HG03575 (cell line): ENCODE data around the gene FLNC.

Experiments used
- ATAC-seq: cut with Tn5 transposase; IDR thresholded peaks from one replicate; pipeline ENCODE4 v1.9.1; 2021; ENCODE audit not compliant: unreplicated experiment, insufficient number of reproducible peaks, low FRiP score; ENCODE audit errors: extremely low read depth

Gene FLNC, protein sequence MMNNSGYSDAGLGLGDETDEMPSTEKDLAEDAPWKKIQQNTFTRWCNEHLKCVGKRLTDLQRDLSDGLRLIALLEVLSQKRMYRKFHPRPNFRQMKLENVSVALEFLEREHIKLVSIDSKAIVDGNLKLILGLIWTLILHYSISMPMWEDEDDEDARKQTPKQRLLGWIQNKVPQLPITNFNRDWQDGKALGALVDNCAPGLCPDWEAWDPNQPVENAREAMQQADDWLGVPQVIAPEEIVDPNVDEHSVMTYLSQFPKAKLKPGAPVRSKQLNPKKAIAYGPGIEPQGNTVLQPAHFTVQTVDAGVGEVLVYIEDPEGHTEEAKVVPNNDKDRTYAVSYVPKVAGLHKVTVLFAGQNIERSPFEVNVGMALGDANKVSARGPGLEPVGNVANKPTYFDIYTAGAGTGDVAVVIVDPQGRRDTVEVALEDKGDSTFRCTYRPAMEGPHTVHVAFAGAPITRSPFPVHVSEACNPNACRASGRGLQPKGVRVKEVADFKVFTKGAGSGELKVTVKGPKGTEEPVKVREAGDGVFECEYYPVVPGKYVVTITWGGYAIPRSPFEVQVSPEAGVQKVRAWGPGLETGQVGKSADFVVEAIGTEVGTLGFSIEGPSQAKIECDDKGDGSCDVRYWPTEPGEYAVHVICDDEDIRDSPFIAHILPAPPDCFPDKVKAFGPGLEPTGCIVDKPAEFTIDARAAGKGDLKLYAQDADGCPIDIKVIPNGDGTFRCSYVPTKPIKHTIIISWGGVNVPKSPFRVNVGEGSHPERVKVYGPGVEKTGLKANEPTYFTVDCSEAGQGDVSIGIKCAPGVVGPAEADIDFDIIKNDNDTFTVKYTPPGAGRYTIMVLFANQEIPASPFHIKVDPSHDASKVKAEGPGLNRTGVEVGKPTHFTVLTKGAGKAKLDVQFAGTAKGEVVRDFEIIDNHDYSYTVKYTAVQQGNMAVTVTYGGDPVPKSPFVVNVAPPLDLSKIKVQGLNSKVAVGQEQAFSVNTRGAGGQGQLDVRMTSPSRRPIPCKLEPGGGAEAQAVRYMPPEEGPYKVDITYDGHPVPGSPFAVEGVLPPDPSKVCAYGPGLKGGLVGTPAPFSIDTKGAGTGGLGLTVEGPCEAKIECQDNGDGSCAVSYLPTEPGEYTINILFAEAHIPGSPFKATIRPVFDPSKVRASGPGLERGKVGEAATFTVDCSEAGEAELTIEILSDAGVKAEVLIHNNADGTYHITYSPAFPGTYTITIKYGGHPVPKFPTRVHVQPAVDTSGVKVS (N-terminal part only)

DNA sequence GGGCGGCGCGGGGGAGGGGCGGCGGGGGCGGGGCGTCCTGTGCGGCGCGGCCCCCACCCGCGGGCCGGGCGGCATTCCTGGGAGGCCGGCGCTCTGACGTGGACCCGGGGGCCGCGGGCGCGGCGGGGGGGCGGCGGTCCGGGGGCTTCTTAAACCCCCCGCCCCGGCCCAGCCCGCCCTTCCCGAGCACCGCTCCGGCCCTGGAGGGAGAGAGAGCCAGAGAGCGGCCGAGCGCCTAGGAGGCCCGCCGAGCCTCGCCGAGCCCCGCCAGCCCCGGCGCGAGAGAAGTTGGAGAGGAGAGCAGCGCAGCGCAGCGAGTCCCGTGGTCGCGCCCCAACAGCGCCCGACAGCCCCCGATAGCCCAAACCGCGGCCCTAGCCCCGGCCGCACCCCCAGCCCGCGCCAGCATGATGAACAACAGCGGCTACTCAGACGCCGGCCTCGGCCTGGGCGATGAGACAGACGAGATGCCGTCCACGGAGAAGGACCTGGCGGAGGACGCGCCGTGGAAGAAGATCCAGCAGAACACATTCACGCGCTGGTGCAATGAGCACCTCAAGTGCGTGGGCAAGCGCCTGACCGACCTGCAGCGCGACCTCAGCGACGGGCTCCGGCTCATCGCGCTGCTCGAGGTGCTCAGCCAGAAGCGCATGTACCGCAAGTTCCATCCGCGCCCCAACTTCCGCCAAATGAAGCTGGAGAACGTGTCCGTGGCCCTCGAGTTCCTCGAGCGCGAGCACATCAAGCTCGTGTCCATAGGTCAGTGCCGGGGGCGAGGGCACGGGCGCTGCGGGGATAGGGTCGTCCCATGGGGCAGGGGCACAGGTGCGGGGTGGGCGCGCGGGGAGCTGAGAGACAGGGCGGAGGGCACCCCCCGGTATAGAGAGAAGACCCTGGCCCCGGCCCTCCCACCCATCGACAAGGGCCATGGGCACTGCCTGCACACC lies at the start of gene FLNC:
Gene FLNC, plus strand, starts transcription at position 176 of the 947 bp plus-strand sequence. Its CDS starts 232 bp downstream, at position 408.
- no peak for ATAC-seq

- no peak for ATAC-seq
Measured at GRCh38 chr7:128781126-128781525, 49.1 kb upstream of the FLNC start.

DNA sequence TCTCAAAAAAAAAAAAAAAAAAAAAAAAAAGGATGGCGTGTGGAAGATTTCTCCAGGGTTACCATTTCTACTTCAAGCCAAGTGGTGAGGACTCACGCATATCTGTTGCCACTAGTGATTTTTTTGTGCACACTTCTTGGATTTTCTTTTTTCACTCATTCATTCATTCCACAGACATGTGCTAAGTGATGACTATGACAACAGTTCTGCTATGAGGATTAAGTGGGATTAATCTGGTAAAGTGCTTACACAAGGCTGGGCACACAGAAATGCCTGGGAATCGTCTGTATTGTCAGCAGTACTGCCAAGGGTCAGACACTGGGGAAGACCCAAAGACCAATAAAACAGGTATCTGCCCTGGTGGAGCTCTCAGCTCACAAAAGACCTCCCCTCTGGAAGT lies 48.4 kb upstream of the FLNC start:
- ATAC-seq = no peak

DNA sequence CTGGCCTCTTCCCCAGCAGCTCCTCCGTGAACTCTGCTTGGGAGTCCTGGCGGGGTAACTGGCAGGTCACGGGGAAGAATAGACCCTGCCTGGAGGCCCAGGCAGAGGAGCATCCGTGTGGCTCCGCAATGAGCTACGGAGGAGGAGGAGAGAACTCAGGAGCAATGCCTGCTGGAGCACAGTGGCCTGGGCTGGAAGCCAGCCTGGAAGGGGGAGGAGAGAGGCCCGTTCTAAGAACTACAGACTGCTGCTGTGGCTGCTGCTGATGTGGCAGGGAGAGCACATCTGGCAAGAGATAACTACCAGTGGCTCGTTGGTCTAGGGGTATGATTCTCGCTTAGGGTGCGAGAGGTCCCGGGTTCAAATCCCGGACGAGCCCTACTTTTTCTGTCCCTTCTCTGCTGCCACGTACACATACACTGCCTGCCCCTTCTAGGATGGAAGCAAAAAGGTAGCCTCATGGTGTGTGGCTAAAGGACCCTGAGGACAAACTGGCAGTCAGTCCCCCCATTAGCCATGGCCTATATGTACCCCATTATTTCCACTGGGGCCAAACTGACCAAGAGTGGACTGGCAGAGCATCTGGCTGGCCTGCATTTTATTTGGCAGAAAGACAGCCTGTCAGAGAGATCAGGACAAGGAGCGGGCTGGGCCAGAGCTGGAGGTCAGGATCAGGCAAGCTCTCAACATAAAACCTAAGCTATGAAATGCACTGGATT lies 46.9 kb upstream of the FLNC start:
- no peak for ATAC-seq

DNA sequence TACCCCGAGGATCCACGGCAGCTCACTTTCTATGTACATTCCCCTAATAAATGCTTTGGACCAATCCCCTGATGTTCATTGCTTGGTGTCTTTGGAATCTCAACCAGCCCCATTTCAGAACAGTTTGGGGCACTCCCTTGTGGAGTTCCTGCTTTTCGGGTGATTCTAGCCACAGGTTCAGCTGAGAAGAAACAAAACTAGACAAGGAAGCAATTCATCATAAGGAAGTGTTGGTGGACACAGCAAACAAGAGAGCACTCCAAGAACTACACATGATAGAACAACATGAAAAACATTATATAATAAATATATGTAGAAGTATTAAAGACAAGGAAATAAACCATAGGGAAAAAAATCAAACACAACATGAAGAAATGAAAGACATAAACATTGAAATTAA lies 44.5 kb upstream of the FLNC start:
- no peak for ATAC-seq

DNA sequence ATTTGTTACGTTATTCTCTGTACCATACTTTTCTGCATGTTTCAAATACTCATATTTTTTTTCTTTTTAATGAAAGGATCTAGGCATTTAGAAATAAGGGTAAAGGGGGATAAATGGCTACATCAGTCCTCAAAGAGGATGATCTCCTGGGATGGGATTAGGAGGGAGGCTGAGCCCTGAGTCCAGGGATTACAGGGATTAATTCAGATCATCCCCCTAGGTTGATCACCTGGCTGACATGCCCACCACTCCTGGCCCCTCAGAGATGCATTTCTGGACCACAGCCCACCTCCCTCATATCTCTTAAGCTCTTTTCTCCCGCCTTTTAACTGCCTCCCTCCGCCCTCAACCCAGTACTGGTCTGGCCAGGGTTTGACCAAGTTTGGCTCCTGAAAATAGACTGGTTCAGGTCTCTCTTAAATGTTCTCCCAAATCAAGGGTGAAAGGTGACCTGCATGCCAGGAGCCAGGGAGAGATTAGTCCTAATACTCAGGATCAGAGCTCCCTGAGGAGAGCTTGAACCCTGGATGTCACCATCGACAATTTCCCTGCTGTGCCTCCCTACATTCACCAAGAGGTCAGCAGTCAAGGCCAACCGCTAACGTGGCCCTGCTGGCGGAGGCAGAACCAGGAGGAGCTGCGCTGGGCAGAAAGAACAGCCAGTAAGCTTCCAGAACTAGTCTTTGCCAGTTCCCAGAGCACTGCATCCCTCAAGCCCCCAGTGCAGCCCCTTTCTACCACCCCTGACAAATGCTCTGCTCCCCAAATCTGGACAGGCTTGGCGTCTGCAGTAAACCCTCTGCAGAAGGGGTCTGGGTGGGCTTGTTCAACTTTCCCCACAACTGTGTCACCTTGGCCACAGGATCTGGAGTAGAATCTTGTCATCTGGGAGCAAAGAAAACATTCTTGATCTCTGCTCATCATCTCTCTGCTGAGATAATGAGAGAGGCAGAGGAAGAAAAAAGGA lies 41.5 kb upstream of the FLNC start:
- ATAC-seq = no peak

GRCh38 chr7:128790315-128791041 lies 39.7 kb upstream of the FLNC start:
- ATAC-seq = no peak

GRCh38 chr7:128791121-128791971 lies 38.9 kb upstream of the FLNC start, which contains the start of gene CCDC136:
Gene CCDC136, plus strand, starts transcription at chr7:128791968. Its CDS starts 444 bp downstream, at chr7:128792412.
- ATAC-seq = no peak

DNA sequence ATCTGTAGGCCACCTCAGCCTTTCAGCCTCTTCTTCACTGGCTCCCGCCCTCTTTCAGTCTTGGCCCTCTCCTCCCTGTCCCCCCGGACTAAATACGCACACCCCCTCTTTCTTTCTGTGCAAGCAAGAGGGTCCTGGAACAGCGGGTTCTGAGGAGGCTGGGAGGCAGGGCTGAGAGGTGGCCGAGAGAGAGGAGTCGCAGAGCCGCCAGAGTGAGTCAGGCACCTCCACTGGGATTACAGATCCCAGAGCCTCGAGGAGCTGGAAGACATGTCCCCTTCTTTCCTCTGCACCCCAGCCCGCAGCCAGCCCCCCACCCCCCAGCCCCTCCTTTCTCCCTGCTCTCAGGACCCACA lies 38.3 kb upstream of the FLNC start:
- ATAC-seq = no peak

- ATAC-seq = no peak
Measured at GRCh38 chr7:128792471-128793180, 37.6 kb upstream of the FLNC start.

DNA sequence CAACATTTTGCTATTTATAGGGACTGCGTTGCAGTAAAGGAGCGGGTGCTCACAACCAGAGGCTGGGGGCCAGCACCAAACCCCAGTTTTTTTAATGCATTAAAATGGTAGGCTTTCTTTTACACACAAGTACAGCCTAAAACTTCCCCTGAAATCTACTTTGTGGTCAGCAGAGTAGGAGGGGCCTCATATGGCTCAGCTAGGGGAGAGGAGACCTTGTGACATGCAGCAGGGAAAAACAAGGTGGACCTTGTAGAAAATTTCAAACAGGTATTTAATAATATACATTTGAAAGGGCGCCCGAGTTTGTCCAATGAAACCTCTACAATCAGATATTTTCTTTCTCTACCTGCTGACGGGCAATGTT lies 37.0 kb upstream of the FLNC start:
- ATAC-seq = no peak

- no peak for ATAC-seq
Measured at GRCh38 chr7:128794020-128794419, 36.2 kb upstream of the FLNC start.

DNA sequence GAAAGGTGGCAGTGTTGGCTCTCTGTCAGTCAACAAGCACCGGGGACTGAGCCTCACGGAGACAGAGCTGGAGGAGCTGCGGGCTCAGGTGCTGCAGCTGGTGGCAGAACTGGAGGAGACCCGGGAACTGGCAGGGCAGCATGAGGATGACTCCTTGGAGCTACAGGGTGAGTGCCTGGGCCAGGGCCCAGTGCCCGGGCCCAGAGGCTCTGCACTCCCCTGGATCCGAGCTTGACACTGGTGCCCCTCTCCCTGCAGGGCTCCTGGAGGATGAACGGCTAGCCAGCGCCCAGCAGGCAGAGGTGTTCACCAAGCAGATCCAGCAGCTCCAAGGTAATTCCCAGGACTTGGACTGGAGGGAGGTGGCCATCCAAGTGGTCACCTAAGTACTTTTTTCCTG lies 35.8 kb upstream of the FLNC start:
- ATAC-seq = no peak

- ATAC-seq = no peak
Measured at GRCh38 chr7:128795129-128795528, 35.1 kb upstream of the FLNC start.

- ATAC-seq = no peak
Measured at GRCh38 chr7:128796327-128796726, 33.9 kb upstream of the FLNC start.
